GM19023 (cell line): ENCODE measurements around the gene UBL3.

Experiments used
- ATAC-seq: cut with Tn5 transposase; IDR thresholded peaks from one replicate; pipeline ENCODE4 v1.9.1; 2021; ENCODE audit warnings: mild to moderate bottlenecking, moderate library complexity; ENCODE audit not compliant: unreplicated experiment

Gene UBL3

DNA sequence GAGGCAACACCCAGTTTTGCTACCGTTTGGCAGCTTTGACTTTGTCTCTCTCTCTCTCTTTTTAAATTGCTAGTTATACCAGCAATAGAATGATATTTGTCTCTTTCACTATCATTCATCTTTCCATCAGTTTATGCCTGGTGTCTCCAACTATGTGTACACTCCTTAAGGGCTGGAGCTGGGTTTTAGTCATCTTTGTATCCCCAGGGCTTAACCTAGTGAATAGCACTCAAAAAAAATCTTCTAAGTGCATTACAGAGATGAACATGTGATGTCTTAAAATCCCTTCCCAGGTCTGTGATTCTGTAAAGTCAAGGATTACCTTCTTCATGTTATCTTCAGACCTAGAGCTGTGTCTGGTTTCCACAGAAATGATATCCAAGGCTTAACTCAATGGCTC is 7.8 kb upstream of the UBL3 start:
- no peak for ATAC-seq

- ATAC-seq: no peak
Measured at GRCh38 chr13:29857085-29857484, 6.7 kb upstream of the UBL3 start.

- no peak for ATAC-seq
Measured at GRCh38 chr13:29856426-29856825, 6.0 kb upstream of the UBL3 start.

GRCh38 chr13:29855784-29856183 is 5.4 kb upstream of the UBL3 start:
- ATAC-seq: no peak

DNA sequence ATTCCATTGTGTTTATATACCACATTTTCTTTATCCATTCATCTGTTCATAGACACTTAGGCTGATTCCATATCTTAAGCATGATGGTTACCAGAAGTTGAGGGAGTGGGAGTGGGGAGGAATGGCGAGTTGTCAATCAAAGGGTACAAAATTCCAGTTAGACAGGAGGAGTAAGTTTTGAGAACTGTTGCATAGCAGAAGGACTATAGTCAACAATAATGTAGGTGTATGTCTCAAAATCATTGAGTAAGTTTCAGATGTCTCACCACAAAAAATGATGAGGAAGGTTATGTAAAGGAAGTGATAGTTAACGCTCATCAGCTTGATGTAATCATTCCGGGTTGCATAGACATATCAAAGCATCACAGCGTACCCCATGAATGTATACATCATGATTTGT is 4.6 kb upstream of the UBL3 start:
- no peak for ATAC-seq

GRCh38 chr13:29853131-29853530 is 2.7 kb upstream of the UBL3 start:
- no peak for ATAC-seq

DNA sequence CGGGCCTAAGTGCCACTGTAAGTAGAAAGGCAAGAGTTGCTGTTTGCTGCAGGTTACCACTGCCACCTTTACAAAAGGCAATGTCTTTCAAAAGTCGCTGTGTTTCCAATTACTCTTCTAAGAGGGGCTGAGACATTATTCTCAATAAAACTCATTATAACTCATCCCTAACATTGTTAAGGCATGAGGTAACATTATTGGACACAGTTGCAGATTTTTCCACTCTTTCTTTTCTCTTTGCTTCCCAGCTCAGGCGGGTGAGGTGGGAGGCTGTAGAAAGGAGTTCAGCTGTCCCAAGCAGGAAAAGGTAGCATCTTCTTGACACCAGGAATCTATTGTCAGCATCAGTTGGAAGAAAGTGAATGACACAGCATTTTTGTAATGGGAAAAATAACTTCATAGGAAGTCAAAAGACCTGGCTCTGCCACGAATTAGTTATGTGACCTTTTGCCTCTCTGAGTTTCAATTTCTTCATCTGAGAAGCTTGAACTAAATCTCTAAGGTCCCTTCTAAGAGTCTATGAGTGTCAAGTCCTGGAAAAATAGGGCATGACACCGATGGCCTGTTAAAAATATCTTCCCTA is 2.1 kb upstream of the UBL3 start:
- no peak for ATAC-seq

DNA sequence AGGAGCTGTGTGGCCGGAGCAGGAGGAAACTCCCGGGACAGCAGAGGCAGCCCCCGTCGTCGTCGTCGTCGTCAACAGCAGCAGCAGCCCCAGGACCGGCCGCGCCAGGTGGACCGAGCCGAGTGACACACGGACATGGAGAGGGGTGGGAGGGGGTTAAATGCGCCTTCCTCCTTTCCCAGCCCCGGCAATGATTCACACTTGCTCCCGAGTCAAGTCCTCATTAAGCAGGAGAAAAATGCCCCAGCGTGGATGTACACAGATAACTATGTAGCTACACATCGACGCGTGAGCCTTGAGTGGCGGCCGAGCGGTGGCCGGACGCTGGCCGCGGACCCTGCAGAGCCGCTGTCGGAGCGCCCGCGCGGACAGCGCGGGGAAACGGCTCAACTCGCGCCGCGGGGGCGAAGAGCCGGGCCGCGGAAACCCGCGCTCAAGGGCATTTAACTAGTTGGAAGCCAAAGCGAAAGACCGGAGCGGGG is 645 bp downstream of the UBL3 start:
- peak; percentile 44 for ATAC-seq

- ATAC-seq: no peak
Measured at GRCh38 chr13:29849071-29849631, 1.3 kb downstream of the UBL3 start.

- no peak for ATAC-seq
Measured at GRCh38 chr13:29847501-29847983, 2.9 kb downstream of the UBL3 start.

DNA sequence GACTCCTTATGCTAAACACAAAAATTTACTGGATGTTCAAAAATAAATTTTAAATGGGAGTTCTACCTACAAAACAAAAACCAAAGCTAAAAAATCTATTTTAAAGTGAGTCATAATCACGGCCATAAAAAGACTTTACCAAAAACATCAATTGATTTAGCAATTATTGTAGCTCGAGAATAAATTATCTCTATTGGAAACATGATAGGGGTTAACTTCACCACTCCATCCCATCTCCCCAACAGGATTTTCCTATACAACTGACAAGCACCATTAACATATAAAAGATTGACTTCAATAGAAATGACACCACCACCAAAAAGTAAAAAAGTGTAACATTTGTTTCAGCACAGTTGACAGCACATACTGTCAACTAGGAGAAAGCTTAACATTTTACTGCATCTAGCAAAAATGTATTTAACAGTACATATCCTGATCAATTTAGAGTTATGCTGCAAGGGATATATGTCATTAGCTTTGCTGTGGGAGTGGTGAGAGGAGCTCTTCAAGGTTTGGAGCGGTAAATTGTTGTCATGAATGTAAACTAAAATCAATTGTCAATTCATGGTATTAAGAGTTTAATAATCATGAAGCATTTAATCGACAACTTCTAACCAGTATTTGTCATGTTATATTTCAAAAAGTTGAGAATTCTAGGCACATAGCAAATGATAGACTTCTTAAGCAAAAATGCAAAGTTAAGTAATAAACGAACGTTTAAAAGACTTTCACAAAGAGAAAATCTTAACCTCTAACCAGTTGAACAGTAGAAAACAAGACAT is 3.8 kb downstream of the UBL3 start:
- ATAC-seq: no peak

GRCh38 chr13:29845440-29846056 is 4.9 kb downstream of the UBL3 start:
- no peak for ATAC-seq

GRCh38 chr13:29844441-29844840 is 6.0 kb downstream of the UBL3 start:
- ATAC-seq: no peak

DNA sequence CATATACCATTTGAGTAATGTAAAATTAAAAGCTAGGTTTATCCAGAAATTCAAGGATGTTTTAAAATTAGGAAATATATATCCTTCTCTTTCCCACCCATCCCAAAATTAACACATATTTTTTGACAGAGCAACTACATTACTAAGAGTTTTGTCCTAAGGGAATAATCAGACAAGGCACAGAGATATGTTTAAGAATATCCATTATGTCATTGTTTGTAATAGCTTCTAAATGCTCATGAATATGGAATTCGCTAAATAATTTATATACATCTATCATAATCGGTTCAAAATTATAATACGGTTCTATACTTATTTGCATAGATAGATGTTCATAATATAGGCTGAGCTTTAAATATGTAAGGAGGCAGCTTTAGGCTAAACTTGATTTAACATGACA is 9.8 kb downstream of the UBL3 start:
- ATAC-seq: no peak

DNA sequence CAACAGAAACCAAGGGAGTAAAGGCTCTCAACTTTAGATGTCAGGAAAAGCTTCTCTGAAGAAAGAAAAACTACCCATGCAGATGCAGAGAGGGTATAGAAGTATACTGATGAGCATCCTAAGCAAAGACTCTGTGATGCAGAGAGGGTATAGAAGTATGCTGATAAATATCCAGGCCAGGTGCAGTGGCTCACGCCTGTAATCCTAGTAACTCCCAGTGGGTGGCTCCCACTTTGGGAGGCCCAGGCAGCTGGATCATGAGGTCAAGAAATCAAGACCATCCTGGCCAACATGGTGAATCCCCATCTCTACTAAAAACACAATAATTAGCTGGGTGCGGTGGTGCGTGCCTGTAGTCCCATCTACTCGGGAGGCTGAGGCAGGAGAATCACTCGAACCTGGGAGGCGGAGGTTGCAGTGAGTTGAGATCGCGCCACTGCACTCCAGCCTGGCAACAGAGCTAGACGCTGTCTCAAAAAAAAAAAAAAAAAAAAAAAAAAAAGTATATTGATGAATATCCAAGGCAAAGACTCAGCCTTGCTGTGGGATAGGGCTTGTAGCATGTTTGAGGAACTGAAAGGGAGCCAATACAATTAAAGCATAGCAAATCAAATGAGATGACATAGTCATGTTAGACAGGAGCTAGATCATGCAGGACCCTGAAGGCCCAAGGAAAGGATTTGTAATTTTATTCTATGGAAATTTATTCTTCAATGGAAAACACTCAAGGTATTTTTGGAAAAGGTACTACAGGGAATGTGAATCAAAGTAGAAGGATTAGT is 14.9 kb downstream of the UBL3 start:
- no peak for ATAC-seq

DNA sequence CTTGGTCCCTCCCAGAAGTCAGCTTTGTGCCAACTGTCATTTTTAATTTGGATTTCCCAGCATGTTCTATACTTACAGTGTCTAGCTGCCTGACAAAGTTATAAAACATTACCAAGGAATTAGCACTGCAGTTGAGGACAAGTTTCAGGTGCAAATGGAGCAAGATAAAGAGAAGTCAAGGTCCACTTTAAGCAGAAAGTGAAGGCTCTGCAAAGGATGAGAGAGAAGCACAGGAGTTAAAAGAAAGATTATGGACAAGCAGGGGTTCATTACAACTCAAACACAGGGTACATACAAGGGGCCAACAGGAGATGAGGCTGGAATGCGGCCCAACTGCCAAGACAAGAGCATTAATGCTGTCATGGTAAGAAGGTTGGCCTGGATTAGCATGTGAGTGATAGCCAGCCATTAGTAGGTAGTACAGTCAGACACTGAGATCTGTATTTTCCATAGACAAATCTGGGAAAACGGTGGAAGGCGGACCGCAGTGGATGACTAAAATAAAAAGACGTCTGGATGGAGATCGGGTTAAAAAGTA is 17.6 kb downstream of the UBL3 start:
- ATAC-seq: no peak

- no peak for ATAC-seq
Measured at GRCh38 chr13:29830000-29830399, 20.4 kb downstream of the UBL3 start.

- ATAC-seq: no peak
Measured at GRCh38 chr13:29819143-29819542, 31.3 kb downstream of the UBL3 start.

GRCh38 chr13:29817604-29818378 is 32.6 kb downstream of the UBL3 start:
- peak; percentile 97 for ATAC-seq

- ATAC-seq: no peak
Measured at GRCh38 chr13:29816715-29817114, 33.7 kb downstream of the UBL3 start.
